Prostate gland (tissue), 2 donors: ENCODE results near the gene C12orf54. TPM values are rescaled to one million over a fixed set of nuclear protein-coding genes. Genes with fewer than 3 reads are reported as not detected.
"Not testable (repeated sequence)": the region's sequence is repeated elsewhere in the genome, so short reads cannot be mapped to it uniquely, and the experiment has no call there.

Experiments used
- DNase-seq: peaks from one replicate; pipeline ENCODE4 v3.0.0-alpha.2; 2019; ENCODE audit warnings: low spot score
- H3K27ac ChIP-seq, 2 donors: fragments of 200-600 bp; sonication (generic); 2 replicates each; pipeline ENCODE4 v1.5.1; 2017 to 2019
- H3K27me3 ChIP-seq: fragments of 200-600 bp; sonication (generic); replicated peaks from 2 replicates; pipeline ENCODE4 v1.5.1; 2019; ENCODE audit not compliant: insufficient read depth
- H3K36me3 ChIP-seq, 2 donors: fragments of 200-600 bp; sonication (generic); 1 replicate in 1 of 2; 2 replicates in 1 of 2; pipeline versions ENCODE4 v1.5.1 to v1.8.1; 2017 to 2019
- H3K4me1 ChIP-seq: fragments of 200-600 bp; sonication (generic); replicated peaks from 2 replicates; pipeline ENCODE4 v1.5.1; 2019
- H3K4me3 ChIP-seq, 2 donors: fragments of 200-600 bp; sonication (generic); 2 replicates each; pipeline ENCODE4 v1.5.1; 2017 to 2019
- H3K9me3 ChIP-seq: fragments of 200-600 bp; sonication (generic); 2 replicates; pipeline ENCODE4 v1.5.1; 2017
- POLR2A ChIP-seq: fragments of 450-650 bp; IDR thresholded peaks from one replicate; pipeline ENCODE4 v1.6.1; 2016; ENCODE audit warnings: antibody characterized with exemption, mild to moderate bottlenecking
- POLR2AphosphoS5 ChIP-seq: sonication (generic); formaldehyde crosslinking; IDR thresholded peaks from one replicate; pipeline ENCODE4 v1.6.1; 2017; ENCODE audit warnings: antibody characterized with exemption
- WGBS: methylation state at CpG from one replicate; pipeline ENCODE4 v1.1.5; 2018; 5-methylcytosine and 5-hydroxymethylcytosine counted together
- intact Hi-C: fragments of 100-400 bp; cut with DNase I; formaldehyde crosslinking; loops from one replicate; pipeline ENCODE4 v1.14.2; 2022
- total RNA-seq, 2 donors: library from RNA; depleted of rRNA; stranded (reverse); fragments of >200 nt; gene quantifications; one replicate each; pipeline ENCODE4 v1.1.0, GENCODE V29; 2016
- TF ChIP-seq, protein P1 (sequence below), 4 experiments: fragments of 200-600 bp in 2 of 4; fragments of 450-650 bp in 2 of 4; sonication (generic) in 2 of 4; IDR thresholded peaks; 1 replicate in 3 of 4; 2 replicates in 1 of 4; pipeline ENCODE4 v1.5.1; 2016 to 2019; ENCODE audit warnings: antibody characterized with exemption in 4 of 4, mild to moderate bottlenecking in 2 of 4, moderate library complexity in 2 of 4

The C12orf54 gene
- total RNA-seq, 2 donors from 2014 or later = 6.0 TPM; not detected in 1

DNA sequence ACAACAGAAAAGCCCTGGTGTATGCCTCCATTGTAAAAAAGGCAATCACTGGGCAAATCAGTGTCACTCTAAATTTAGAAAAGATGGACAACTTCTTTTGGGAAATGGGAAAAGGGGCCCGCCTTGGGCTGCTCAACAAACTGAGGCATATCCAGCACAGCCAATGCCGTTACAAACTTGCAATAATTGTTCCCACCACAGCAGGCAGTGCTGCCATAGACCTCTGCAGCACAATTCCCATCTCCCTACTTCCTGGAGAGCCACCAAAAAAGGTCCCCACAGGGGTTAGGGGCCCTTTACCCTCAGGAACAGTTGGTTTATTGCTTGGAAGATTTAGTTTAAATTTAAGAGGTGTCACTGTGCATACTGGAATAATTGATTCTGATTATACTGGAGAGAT, 26.7 kb downstream of the C12orf54 start:
- Histone ChIP-seq H3K9me3 (no peaks in the 10 kb centered on the region), H3K27ac (no peak overlapping the region), H3K4me3 (no peak overlapping the region), H3K36me3 (no peaks in the 10 kb centered on the region), H3K4me1 (no peaks in the 10 kb centered on the region), H3K27me3 (no peaks in the 10 kb centered on the region)
- intact Hi-C loops = no loop called here
- TF ChIP-seq POLR2A (no peak), POLR2AphosphoS5 (no peak)
- TF ChIP-seq, protein P1, sequence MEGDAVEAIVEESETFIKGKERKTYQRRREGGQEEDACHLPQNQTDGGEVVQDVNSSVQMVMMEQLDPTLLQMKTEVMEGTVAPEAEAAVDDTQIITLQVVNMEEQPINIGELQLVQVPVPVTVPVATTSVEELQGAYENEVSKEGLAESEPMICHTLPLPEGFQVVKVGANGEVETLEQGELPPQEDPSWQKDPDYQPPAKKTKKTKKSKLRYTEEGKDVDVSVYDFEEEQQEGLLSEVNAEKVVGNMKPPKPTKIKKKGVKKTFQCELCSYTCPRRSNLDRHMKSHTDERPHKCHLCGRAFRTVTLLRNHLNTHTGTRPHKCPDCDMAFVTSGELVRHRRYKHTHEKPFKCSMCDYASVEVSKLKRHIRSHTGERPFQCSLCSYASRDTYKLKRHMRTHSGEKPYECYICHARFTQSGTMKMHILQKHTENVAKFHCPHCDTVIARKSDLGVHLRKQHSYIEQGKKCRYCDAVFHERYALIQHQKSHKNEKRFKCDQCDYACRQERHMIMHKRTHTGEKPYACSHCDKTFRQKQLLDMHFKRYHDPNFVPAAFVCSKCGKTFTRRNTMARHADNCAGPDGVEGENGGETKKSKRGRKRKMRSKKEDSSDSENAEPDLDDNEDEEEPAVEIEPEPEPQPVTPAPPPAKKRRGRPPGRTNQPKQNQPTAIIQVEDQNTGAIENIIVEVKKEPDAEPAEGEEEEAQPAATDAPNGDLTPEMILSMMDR (IDR thresholded peaks at IDR 0.05) = no peak
- WGBS = 83% methylated on average over 2 of the region's 2 CpGs
- DNase-seq = no peak

DNA sequence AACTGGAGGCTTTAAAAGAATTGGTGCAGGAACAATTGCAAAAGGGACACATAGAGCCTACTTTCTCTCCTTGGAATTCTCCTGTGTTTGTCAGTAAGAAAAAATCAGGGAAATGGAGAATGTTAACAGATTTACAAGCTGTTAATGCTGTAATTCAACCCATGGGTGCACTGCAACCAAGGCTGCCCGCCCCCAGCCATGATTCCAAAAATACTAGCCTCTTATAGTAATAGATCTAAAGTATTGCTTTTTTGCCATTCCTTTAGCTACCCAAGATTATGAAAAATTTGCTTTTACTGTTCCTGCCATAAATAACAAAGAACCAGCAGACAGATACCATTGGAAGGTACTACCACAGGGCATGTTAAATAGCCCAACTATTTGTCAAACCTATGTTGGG, 27.8 kb downstream of the C12orf54 start:
- Histone ChIP-seq H3K27ac (no peak overlapping the region), H3K4me3 (no peak overlapping the region), H3K9me3 (no peaks in the 10 kb centered on the region), H3K36me3 (no peaks in the 10 kb centered on the region), H3K27me3 (no peaks in the 10 kb centered on the region), H3K4me1 (no peaks in the 10 kb centered on the region)
- intact Hi-C loops = no loop called here
- DNase-seq = no peak
- 7% methylated on average over 1 of the region's 1 CpG for WGBS
- TF ChIP-seq POLR2AphosphoS5 (no peak), POLR2A (no peak)
- TF ChIP-seq, protein P1 (IDR thresholded peaks at IDR 0.05) = no peak

DNA sequence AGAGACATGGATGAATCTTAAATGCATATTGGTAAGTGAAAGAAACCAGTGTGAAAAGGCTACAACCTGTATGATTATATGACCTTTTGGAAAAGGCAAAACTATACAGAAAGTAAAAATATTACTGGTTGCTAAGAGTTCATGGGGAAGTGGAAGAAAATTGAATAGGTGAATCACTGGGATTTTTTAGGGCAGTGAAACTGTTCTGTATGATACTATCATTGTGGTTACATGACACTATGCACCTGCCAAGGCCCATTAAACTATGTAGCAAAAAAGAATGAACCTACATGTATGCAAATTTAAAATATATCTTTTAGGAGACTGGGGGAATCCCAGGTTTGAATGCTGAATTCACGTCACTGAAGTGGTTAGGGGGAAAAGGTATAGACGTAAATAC, 30.6 kb downstream of the C12orf54 start:
- WGBS = 84% methylated on average over 2 of the region's 2 CpGs
- DNase-seq = no peak
- Histone ChIP-seq H3K4me3 (no peak overlapping the region), H3K27ac (no peak overlapping the region), H3K4me1 (no peaks in the 10 kb centered on the region), H3K36me3 (no peaks in the 10 kb centered on the region), H3K9me3 (no peaks in the 10 kb centered on the region), H3K27me3 (no peaks in the 10 kb centered on the region)
- intact Hi-C loops = no loop called here
- TF ChIP-seq POLR2AphosphoS5 = no peak
- TF ChIP-seq, protein P1 (IDR thresholded peaks at IDR 0.05) = no peak
- no peak for TF ChIP-seq POLR2A

DNA sequence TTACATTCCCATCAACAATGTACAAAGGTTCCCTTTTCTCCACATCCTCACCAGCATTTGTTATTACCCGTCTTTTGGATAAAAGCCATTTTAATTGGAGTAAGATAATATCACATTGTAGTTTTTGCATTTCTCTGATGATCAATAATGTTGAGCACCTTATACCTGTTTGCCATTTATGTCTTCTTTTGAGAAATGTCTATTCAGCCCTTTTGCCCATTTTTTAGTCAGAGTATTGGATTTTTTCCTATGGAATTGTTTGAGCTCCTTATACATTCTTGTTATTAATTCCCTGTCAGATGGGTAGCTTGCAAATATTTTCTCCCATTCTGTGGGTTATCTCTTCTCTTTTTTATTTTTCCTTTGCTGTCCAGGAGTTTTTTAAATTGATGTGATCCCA, 32.4 kb downstream of the C12orf54 start:
- Histone ChIP-seq H3K4me1 (no peaks in the 10 kb centered on the region), H3K36me3 (no peaks in the 10 kb centered on the region), H3K27ac (no peak overlapping the region), H3K4me3 (no peak overlapping the region), H3K9me3 (no peaks in the 10 kb centered on the region), H3K27me3 (no peaks in the 10 kb centered on the region)
- 75% methylated on average over 1 of the region's 1 CpG for WGBS
- TF ChIP-seq POLR2AphosphoS5 (no peak), POLR2A (no peak)
- TF ChIP-seq, protein P1 (IDR thresholded peaks at IDR 0.05) = no peak
- intact Hi-C loops = no loop called here
- DNase-seq = no peak

DNA sequence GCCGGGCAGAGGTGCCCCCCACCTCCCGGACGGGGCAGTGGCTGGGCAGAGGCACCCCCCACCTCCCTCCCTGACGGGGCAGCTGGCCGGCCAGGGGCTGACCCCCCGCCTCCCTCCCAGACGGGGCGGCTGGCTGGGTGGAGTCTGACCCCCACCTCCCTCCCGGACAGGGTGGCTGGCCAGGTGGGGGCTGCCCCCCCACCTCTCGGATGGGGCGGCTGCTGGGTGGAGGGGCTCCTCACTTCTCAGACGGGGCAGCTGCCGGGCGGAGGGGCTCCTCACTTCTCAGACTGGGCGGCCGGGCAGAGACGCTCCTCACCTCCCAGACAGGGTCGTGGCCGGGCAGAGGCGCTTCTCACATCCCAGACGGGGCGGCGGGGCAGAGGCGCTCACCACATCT, 38.1 kb downstream of the C12orf54 start:
- H3K27ac ChIP-seq, H3K4me3 ChIP-seq, intact Hi-C loops, H3K36me3 ChIP-seq, DNase-seq, H3K4me1 ChIP-seq, H3K27me3 ChIP-seq, H3K9me3 ChIP-seq: not testable (repeated sequence)
- WGBS = 90% methylated on average over 18 of the region's 24 CpGs
